HEK293 (cell line): ENCODE results near the gene GATAD1.
"Not testable (repeated sequence)": the region's sequence is repeated elsewhere in the genome, so short reads cannot be mapped to it uniquely, and the experiment has no call there.

Experiments
- ELK4 ChIP-seq: IDR thresholded peaks from 2 replicates; pipeline ENCODE4 v1.6.1; 2011; ENCODE audit warnings: mild to moderate bottlenecking, low read depth, low read length, borderline replicate concordance
- ZNF157 ChIP-seq: fragments of 450-650 bp; formaldehyde crosslinking; IDR thresholded peaks from 2 replicates; pipeline ENCODE4 v1.5.1; 2016; ENCODE audit warnings: missing biosample characterization, missing genetic modification characterization
- TF ChIP-seq, protein P1 (sequence below): fragments of 450-650 bp; formaldehyde crosslinking; IDR thresholded peaks from 2 replicates; pipeline ENCODE4 v1.5.1; 2016; ENCODE audit warnings: missing biosample characterization, missing genetic modification characterization

DNA sequence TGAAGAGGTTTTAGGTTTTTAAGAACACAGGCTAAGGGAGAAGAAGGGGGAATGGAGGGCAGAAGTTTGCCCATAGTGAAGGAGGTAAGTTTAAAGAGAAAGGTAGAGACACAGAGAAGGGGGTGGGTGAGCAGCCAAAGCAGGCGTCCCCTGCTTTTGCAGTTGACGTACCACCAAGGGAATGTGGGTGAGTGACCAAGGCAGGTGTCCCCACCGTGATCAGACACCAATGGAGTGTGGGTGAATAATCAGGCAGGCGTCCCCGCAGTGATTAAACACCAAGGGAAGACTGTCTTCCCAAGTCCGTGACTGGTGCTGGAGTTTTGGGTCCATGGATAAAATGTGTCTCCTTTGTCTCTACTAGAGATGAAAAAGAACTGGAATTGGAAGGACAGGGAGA, 36.9 kb downstream of the GATAD1 start:
- TF ChIP-seq ZNF157, ELK4: not testable (repeated sequence)
- TF ChIP-seq, protein P1, sequence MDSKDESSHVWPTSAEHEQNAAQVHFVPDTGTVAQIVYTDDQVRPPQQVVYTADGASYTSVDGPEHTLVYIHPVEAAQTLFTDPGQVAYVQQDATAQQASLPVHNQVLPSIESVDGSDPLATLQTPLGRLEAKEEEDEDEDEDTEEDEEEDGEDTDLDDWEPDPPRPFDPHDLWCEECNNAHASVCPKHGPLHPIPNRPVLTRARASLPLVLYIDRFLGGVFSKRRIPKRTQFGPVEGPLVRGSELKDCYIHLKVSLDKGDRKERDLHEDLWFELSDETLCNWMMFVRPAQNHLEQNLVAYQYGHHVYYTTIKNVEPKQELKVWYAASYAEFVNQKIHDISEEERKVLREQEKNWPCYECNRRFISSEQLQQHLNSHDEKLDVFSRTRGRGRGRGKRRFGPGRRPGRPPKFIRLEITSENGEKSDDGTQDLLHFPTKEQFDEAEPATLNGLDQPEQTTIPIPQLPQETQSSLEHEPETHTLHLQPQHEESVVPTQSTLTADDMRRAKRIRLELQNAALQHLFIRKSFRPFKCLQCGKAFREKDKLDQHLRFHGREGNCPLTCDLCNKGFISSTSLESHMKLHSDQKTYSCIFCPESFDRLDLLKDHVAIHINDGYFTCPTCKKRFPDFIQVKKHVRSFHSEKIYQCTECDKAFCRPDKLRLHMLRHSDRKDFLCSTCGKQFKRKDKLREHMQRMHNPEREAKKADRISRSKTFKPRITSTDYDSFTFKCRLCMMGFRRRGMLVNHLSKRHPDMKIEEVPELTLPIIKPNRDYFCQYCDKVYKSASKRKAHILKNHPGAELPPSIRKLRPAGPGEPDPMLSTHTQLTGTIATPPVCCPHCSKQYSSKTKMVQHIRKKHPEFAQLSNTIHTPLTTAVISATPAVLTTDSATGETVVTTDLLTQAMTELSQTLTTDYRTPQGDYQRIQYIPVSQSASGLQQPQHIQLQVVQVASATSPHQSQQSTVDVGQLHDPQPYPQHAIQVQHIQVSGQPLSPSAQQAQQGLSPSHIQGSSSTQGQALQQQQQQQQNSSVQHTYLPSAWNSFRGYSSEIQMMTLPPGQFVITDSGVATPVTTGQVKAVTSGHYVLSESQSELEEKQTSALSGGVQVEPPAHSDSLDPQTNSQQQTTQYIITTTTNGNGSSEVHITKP = not testable (repeated sequence)
